OCI-LY1 (cell line): Measurements from ENCODE around the gene HM13.

Experiments used
- CTCF ChIP-seq: fragments of 200-600 bp; sonication (generic), shearing (Covaris generic); IDR thresholded peaks from 2 replicates; pipeline ENCODE4 v1.5.1; 2017; ENCODE audit warnings: mild to moderate bottlenecking, antibody characterized with exemption, low read length, moderate library complexity, mixed read lengths
- EZH2 ChIP-seq: fragments of 200-600 bp; sonication (generic), shearing (Covaris generic); IDR thresholded peaks from 2 replicates; pipeline ENCODE4 v1.8.0; 2017; ENCODE audit warnings: borderline replicate concordance, mixed run types, mild to moderate bottlenecking, antibody characterized with exemption, low read length, moderate library complexity, mixed read lengths

- TF ChIP-seq CTCF (no peak), EZH2 (no peak)
Observed at GRCh38 chr20:31505903-31506302, 8.3 kb upstream of the HM13 start.
